A673 (cell line): Measurements from ENCODE around the gene CDCA7L.

Experiments
- EZH2 ChIP-seq: fragments of 200-600 bp; sonication (generic); IDR thresholded peaks from 2 replicates; pipeline ENCODE4 v1.6.1; 2017; ENCODE audit warnings: borderline replicate concordance, low read depth, mild to moderate bottlenecking, mixed read lengths, antibody characterized with exemption, low read length; ENCODE audit not compliant: poor library complexity, severe bottlenecking
- TF ChIP-seq, protein P1 (sequence below): fragments of 300-800, 200-600 bp; sonication (generic); conservative IDR thresholded peaks from 2 replicates; pipeline ENCODE4 v1.5.1; 2017; ENCODE audit warnings: low read depth, mild to moderate bottlenecking, antibody characterized with exemption, low read length, moderate library complexity, mixed read lengths

DNA sequence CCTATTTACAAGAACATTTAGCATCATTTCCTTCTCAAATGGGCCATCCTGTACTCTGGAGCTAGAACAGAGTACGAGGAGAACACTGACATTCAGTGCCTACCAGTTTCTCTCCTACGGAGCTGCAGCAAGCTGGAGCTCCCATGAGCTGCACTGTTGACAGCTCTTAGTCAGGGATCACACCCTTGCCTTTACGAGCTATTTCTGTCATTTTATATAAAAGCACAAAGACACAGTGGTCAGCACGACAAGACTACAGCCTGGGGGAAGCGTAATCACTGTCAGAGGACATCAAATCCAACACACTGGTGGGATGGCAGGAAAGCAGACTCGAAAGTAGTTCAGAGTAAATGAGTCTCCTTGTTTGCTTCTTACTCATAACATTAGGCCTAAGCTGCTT is 2.7 kb downstream of the CDCA7L start:
- TF ChIP-seq EZH2: no peak
- TF ChIP-seq, protein P1, sequence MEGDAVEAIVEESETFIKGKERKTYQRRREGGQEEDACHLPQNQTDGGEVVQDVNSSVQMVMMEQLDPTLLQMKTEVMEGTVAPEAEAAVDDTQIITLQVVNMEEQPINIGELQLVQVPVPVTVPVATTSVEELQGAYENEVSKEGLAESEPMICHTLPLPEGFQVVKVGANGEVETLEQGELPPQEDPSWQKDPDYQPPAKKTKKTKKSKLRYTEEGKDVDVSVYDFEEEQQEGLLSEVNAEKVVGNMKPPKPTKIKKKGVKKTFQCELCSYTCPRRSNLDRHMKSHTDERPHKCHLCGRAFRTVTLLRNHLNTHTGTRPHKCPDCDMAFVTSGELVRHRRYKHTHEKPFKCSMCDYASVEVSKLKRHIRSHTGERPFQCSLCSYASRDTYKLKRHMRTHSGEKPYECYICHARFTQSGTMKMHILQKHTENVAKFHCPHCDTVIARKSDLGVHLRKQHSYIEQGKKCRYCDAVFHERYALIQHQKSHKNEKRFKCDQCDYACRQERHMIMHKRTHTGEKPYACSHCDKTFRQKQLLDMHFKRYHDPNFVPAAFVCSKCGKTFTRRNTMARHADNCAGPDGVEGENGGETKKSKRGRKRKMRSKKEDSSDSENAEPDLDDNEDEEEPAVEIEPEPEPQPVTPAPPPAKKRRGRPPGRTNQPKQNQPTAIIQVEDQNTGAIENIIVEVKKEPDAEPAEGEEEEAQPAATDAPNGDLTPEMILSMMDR: no peak
